PC-9 (cell line): ENCODE data around the gene CD164.

Experiments used
- CTCF ChIP-seq: fragments of 200-600 bp; sonication (generic); conservative IDR thresholded peaks from 2 replicates; pipeline ENCODE4 v1.6.1; 2017; ENCODE audit warnings: mixed run types, antibody characterized with exemption, mild to moderate bottlenecking, moderate library complexity
- EZH2 ChIP-seq: fragments of 200-600 bp; sonication (generic); IDR thresholded peaks from 2 replicates; pipeline ENCODE4 v1.8.0; 2017; ENCODE audit warnings: antibody characterized with exemption, low read depth

DNA sequence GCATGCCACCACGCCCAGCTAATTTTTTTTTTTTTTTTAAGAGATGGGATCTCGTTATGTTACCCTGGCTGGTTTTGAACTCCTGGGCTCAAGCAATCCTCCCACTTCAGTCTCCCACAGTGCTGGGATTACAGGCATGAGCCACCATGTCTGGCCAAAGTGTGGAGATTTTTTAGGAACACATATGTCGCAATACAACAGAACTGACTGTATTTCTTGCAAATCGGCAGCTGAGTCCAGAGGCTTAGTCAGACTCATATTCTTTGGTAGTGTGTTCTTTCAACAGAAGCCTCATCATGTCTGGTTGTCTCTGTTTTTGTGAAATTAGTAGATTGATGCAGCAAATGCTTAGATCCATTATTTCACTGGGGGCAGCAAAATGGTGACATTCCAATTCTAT lies 23.9 kb upstream of the CD164 start:
- TF ChIP-seq EZH2 (no peak), CTCF (no peak)
